DND-41 (cell line): ENCODE data around the gene NCAPD3.

Source experiments
- ATAC-seq: fragments of 200-7000 bp; cut with Tn5 transposase; 3 replicates; pipeline ENCODE4 v1.9.1; 2021; ENCODE audit warnings: low read depth; ENCODE audit not compliant: insufficient read depth
- DNase-seq: peaks from one replicate; pipeline ENCODE4 v3.0.0-alpha.2; 2020
- H2AFZ ChIP-seq: 2 replicates; pipeline ENCODE4 v1.6.0; 2012; ENCODE audit warnings: low read depth, low read length
- H3K27ac ChIP-seq: 2 replicates; pipeline ENCODE4 v1.5.1; 2012; ENCODE audit warnings: low read length, inconsistent platforms
- H3K27me3 ChIP-seq: fragments of 200-600 bp; sonication (generic); 2 replicates; pipeline ENCODE4 v1.6.0; 2012; ENCODE audit warnings: low read length, mild to moderate bottlenecking, inconsistent platforms; ENCODE audit not compliant: insufficient read depth, poor library complexity
- H3K36me3 ChIP-seq: 2 replicates; pipeline ENCODE4 v1.5.1; 2012; ENCODE audit warnings: low read length, inconsistent platforms; ENCODE audit not compliant: insufficient read depth
- H3K4me1 ChIP-seq: 2 replicates; pipeline ENCODE4 v1.5.1; 2012; ENCODE audit warnings: mild to moderate bottlenecking, low read length; ENCODE audit not compliant: insufficient read depth
- H3K4me2 ChIP-seq: 2 replicates; pipeline ENCODE4 v1.6.0; 2012; ENCODE audit warnings: mild to moderate bottlenecking, moderate library complexity, low read length, inconsistent platforms; ENCODE audit not compliant: insufficient read depth
- H3K4me3 ChIP-seq, 2 experiments: fragments of 200-600 bp in 1 of 2; shearing (Covaris generic) in 1 of 2; 2 replicates each; pipeline ENCODE4 v1.5.1; 2012 to 2016; ENCODE audit warnings: inconsistent platforms in 2 of 2, low read length in 2 of 2, mild to moderate bottlenecking in 2 of 2, low read depth in 1 of 2, moderate library complexity in 1 of 2
- H3K79me2 ChIP-seq: 2 replicates; pipeline ENCODE4 v1.6.0; 2012; ENCODE audit warnings: low read length, inconsistent platforms; ENCODE audit not compliant: insufficient read depth
- H3K9ac ChIP-seq: 2 replicates; pipeline ENCODE4 v1.6.0; 2012; ENCODE audit warnings: low read depth, mild to moderate bottlenecking, inconsistent platforms, low read length, moderate library complexity
- H3K9me3 ChIP-seq: 2 replicates; pipeline ENCODE4 v1.5.1; 2012; ENCODE audit warnings: low read length, moderate library complexity, mild to moderate bottlenecking, inconsistent platforms; ENCODE audit not compliant: insufficient read depth, severe bottlenecking
- H4K20me1 ChIP-seq: 2 replicates; pipeline ENCODE4 v1.6.0; 2012; ENCODE audit warnings: low read length; ENCODE audit not compliant: insufficient read depth
- CTCF ChIP-seq: IDR thresholded peaks from 2 replicates; pipeline ENCODE4 v1.5.1; 2012; ENCODE audit warnings: borderline replicate concordance, low read length, moderate library complexity, mild to moderate bottlenecking; ENCODE audit not compliant: poor library complexity, severe bottlenecking; ENCODE audit errors: extremely low read depth
- EZH2 ChIP-seq: IDR thresholded peaks from 3 replicates; pipeline ENCODE4 v1.6.1; 2012; ENCODE audit warnings: borderline replicate concordance, low read depth, mild to moderate bottlenecking, moderate library complexity, low read length, inconsistent platforms; ENCODE audit not compliant: severe bottlenecking

The NCAPD3 gene

GRCh38 chr11:134266841-134267251, 43.1 kb upstream of the NCAPD3 start:
- no peak overlapping the region for H3K4me3 ChIP-seq
- no peak for ATAC-seq
- peaks cover 5% of the 10 kb centered on the region; the same call in 1 of the 2 replicates for H4K20me1 ChIP-seq
- TF ChIP-seq CTCF = no peak
- H2AFZ ChIP-seq = no peak overlapping the region
- H3K4me2 ChIP-seq = no peak overlapping the region
- H3K79me2 ChIP-seq = peaks cover 45% of the 10 kb centered on the region
- H3K9me3 ChIP-seq = no peaks in the 10 kb centered on the region
- H3K4me1 ChIP-seq = peaks cover 32% of the 10 kb centered on the region
- no peaks in the 10 kb centered on the region for H3K27me3 ChIP-seq
- no peak for DNase-seq
- H3K27ac ChIP-seq = peak overlapping the region; percentile 14; the same call in 1 of the 2 replicates
- H3K9ac ChIP-seq = no peak overlapping the region
- peaks cover 27% of the 10 kb centered on the region for H3K36me3 ChIP-seq

GRCh38 chr11:134266440-134266839, 42.7 kb upstream of the NCAPD3 start:
- Histone ChIP-seq H2AFZ (no peak overlapping the region), H3K4me3 (no peak overlapping the region)
- TF ChIP-seq EZH2 (no peak), CTCF (no peak)

GRCh38 chr11:134264966-134265764, 41.4 kb upstream of the NCAPD3 start:
- H2AFZ ChIP-seq = no peak overlapping the region
- no peak overlapping the region for H3K9ac ChIP-seq
- TF ChIP-seq CTCF = no peak
- no peak for TF ChIP-seq EZH2
- H3K4me1 ChIP-seq = peaks cover 28% of the 10 kb centered on the region
- no peak overlapping the region for H3K4me3 ChIP-seq
- no peaks in the 10 kb centered on the region for H3K9me3 ChIP-seq
- H3K27ac ChIP-seq = no peak overlapping the region
- no peak overlapping the region for H3K4me2 ChIP-seq
- H3K79me2 ChIP-seq = peaks cover 33% of the 10 kb centered on the region
- peaks cover 44% of the 10 kb centered on the region for H3K36me3 ChIP-seq
- DNase-seq (no peak), ATAC-seq (no peak)
- H3K27me3 ChIP-seq = no peaks in the 10 kb centered on the region
- peaks cover 12% of the 10 kb centered on the region; the same call in 1 of the 2 replicates for H4K20me1 ChIP-seq

More at GRCh38 chr11:134266440-134266839, 42.7 kb upstream of the NCAPD3 start:
- no peak overlapping the region for H3K4me2 ChIP-seq
- peaks cover 31% of the 10 kb centered on the region for H3K36me3 ChIP-seq
- H4K20me1 ChIP-seq = peaks cover 8% of the 10 kb centered on the region; the same call in 1 of the 2 replicates
- H3K4me1 ChIP-seq = peaks cover 30% of the 10 kb centered on the region
- H3K79me2 ChIP-seq = peaks cover 41% of the 10 kb centered on the region
- ATAC-seq (no peak), DNase-seq (no peak)
- H3K9me3 ChIP-seq = no peaks in the 10 kb centered on the region
- peak overlapping the region; percentile 32; the same call in 1 of the 2 replicates for H3K27ac ChIP-seq
- no peak overlapping the region for H3K9ac ChIP-seq
- H3K27me3 ChIP-seq = no peaks in the 10 kb centered on the region
